Activated naive CD8-positive, alpha-beta T cell treated with anti-CD3 and anti-CD28 coated beads, Interleukin-2, amount 50 U/mL, for 24 hours (primary cell): ENCODE results near the gene CDH16.
"Not testable (repeated sequence)": the region's sequence is repeated elsewhere in the genome, so short reads cannot be mapped to it uniquely, and the experiment has no call there.

Experiments used
- ATAC-seq: fragments of 150-1000 bp; cut with Tn5 transposase; one replicate; pipeline ENCODE4 v1.10.0; 2021
- DNase-seq: peaks from one replicate; pipeline ENCODE4 v3.0.0; 2021
- H3K27ac Mint-ChIP-seq: one replicate; pipeline ENCODE4 v1.8.0; 2021; ENCODE audit warnings: mild to moderate bottlenecking, mixed read lengths
- H3K27me3 Mint-ChIP-seq: one replicate; pipeline ENCODE4 v1.8.0; 2021; ENCODE audit warnings: mixed read lengths
- H3K36me3 Mint-ChIP-seq: one replicate; pipeline ENCODE4 v1.8.0; 2021; ENCODE audit warnings: low read depth, mixed read lengths
- H3K4me1 Mint-ChIP-seq: one replicate; pipeline ENCODE4 v1.8.0; 2021; ENCODE audit warnings: mixed read lengths
- H3K4me3 Mint-ChIP-seq: one replicate; pipeline ENCODE4 v1.8.0; 2021; ENCODE audit warnings: mild to moderate bottlenecking, moderate library complexity, mixed read lengths
- H3K9me3 Mint-ChIP-seq: one replicate; pipeline ENCODE4 v1.8.0; 2021; ENCODE audit warnings: mixed read lengths

The CDH16 gene

DNA sequence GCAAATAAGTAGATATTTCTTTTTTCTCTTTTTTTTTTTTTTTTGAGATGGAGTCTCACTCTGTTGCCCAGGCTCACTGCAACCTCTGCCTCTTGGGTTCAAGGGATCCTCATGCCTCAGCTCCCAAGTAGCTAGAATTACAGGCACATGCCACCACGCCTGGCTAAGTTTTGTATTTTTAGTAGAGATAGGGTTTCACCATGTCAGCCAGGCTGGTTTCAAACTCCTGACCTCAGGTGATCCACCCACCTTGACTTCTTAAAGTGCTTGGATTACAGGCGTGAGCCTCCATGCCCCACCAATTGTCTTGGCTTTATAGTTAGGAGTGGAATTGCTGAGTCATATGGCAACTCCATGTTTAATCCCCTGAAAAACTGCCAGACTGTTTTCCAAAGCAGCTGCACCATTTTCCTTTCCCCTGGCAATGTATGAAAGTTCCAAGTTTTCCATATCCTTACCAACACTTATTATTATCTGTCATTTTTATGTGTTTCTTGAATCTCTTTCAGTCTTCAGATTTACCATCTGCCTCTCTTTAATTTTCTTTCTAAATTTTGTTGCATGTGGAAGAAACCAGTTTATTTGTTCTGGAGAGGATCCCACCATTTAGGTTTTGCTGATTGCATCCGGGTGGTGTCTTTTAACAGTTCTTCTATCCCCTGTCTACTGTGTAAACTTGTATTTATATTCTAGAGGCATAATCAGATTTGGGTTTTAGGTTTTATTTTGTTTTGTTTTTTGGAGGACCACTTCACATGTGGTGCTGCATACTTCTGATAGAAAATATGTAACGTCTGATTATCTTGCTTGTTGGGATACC is 32.5 kb upstream of the CDH16 start:
- no peak overlapping the region for H3K4me3 Mint-ChIP-seq
- no peak for ATAC-seq

DNA sequence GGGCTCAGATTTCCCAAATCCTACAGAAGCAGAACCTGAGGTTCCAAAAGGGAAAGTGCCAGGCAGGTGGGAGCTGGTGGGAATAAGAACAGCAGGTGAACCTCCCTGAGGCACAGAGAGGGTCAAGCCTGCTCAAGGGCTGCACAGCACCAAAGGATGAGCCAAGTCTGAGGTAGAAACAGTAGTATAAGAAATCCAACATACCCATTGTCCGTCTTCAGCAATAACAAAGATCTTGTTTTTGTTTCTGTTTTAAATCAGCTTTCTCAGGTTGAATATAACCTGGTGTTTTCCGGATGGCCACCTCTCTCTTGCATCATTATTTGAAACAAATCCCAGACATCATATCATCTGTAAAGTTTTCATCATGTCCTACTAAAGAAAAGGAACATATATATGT is 31.8 kb upstream of the CDH16 start:
- H3K36me3 Mint-ChIP-seq, result no peaks in the 10 kb centered on the region
- peaks cover 51% of the 10 kb centered on the region for H3K27me3 Mint-ChIP-seq
- H3K4me3 Mint-ChIP-seq, result no peak overlapping the region

More for the DNA sequence above, 32.5 kb upstream of the CDH16 start:
- H3K27ac Mint-ChIP-seq, result no peak overlapping the region
- no peaks in the 10 kb centered on the region for H3K36me3 Mint-ChIP-seq
- DNase-seq, result no peak
- H3K9me3 Mint-ChIP-seq, result no peaks in the 10 kb centered on the region
- H3K4me1 Mint-ChIP-seq, result peaks cover 22% of the 10 kb centered on the region
- peaks cover 51% of the 10 kb centered on the region for H3K27me3 Mint-ChIP-seq

DNA sequence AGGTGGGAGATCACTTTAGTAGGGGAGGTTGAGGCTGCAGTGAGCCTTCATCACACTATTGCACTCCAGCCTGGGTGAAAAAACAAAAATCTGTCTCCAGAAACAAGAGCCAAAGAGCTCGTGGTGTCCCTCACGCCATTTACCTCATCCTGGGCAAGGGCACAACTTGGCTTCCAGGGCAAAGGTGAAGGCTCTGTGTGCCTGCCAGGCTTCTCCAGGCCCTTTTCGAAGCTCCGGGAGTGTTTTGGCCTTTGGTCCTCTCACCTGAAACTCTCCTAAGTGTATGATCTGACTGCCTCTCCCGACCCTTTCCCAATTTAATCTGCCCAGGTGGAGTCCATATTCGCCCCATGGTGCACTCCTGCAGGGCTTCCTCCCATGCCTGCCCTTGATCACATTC is 30.8 kb upstream of the CDH16 start:
- H3K36me3 Mint-ChIP-seq, result no peaks in the 10 kb centered on the region

More for the DNA sequence above, 31.8 kb upstream of the CDH16 start:
- no peak overlapping the region for H3K27ac Mint-ChIP-seq
- H3K9me3 Mint-ChIP-seq, result no peaks in the 10 kb centered on the region
- DNase-seq (no peak), ATAC-seq (no peak)
- H3K4me1 Mint-ChIP-seq, result peaks cover 22% of the 10 kb centered on the region

DNA sequence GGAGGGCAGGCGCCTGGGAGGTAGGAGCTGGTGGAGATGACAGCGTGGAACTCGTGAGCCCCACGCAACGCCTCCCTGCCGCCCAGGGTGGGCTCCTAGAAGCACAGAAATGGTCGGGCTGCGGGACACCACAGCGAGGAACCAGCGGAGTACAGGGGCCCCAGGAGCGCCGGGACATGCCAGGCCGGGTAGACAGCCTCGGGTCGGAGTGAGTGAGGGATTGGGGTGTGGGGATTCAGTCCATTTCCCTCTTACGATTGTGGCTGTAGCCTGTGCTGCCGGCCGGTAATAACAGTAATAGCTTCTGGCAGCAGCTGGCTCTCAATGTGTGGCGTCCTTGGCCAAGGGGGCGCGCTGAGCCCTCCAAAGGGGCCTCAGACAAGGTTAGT is 30.1 kb upstream of the CDH16 start:
- H3K4me1 Mint-ChIP-seq, result peaks cover 22% of the 10 kb centered on the region
- H3K36me3 Mint-ChIP-seq, result no peaks in the 10 kb centered on the region
- H3K27me3 Mint-ChIP-seq, result peaks cover 48% of the 10 kb centered on the region
- no peak overlapping the region for H3K27ac Mint-ChIP-seq
- no peak overlapping the region for H3K4me3 Mint-ChIP-seq
- DNase-seq (no peak), ATAC-seq (peak; percentile 2)
- no peaks in the 10 kb centered on the region for H3K9me3 Mint-ChIP-seq

More for the DNA sequence above, 30.8 kb upstream of the CDH16 start:
- Mint-ChIP-seq H3K27ac (no peak overlapping the region), H3K4me3 (no peak overlapping the region), H3K4me1 (peaks cover 22% of the 10 kb centered on the region), H3K27me3 (peaks cover 51% of the 10 kb centered on the region), H3K9me3 (no peaks in the 10 kb centered on the region)
- ATAC-seq, result no peak
- no peak for DNase-seq

DNA sequence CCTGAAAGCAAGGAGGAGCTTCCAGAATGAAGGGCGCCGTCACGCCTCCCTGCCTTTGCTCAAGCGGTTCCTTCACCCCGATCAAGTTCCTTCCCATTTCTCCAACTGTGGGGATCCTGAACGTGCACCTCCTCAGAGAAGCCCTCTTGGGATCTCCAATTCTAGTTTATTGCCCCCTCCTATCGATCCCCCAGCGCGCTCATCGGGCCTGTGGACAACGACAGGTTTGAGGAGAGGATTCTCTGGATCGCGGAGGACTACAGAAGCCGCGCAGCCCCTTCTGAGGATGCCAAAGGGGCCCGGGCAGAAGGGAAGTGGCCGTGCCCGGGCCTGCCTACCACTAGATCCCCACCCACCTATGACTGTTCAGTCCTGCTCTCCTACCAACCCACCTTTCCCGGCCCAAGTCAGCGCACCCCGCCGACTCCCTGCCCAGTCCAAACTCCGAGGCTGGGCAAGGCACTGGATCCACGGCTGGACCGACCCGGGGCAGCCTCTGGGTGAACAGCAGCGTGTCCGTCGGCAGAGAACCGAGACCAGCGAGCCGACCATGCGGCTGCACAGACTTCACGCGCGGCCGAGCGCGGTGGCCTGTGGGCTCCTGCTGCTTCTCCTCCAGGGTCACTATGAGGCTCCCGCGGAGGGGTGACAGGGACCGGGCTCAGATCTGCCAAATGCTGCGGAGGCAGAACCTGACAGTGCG is 29.6 kb upstream of the CDH16 start:
- ATAC-seq (peak; percentile 7), DNase-seq (peak; percentile 21)
- Mint-ChIP-seq H3K36me3 (no peaks in the 10 kb centered on the region), H3K9me3 (no peaks in the 10 kb centered on the region), H3K4me3 (peak overlapping the region; percentile 78), H3K4me1 (peaks cover 22% of the 10 kb centered on the region), H3K27ac (no peak overlapping the region), H3K27me3 (peaks cover 43% of the 10 kb centered on the region)

DNA sequence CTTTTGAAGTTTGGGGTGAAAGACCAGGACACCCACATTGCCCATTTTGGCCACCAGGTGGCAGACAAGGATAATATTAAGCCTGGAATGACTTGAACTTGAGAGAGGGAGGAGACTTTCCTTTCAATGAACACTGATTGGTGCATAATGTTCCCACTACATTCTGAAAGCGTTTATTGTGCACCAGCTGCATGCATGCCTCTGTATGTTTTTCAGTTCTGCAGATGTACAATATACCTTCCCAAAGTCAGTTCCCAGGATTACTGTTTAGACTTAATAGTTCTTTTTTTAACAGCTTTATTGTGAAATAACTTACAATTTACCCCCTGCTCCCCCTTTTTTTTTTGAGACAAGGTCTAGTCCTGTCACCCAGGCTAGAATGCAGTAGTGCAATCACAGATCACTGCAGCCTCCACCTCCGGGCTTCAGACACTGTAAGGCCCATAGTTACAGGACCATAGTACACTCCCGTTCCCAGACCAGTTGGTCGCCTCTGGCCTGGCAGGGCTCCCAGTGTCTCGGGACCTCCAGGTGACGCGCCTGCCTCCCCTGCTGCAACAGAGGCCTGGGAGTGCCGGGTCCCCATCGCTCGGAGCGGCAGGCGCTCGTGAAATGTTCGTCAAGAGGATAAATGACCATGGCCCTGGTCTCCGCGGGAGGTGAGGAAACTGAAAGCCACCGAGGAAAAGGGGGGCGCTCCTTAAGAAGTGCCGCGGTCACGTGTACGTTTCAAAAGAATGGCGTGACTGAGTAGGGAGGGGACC is 28.8 kb upstream of the CDH16 start:
- Mint-ChIP-seq H3K4me1 (peaks cover 22% of the 10 kb centered on the region), H3K36me3 (no peaks in the 10 kb centered on the region), H3K9me3 (no peaks in the 10 kb centered on the region), H3K27me3 (peaks cover 38% of the 10 kb centered on the region), H3K4me3 (peak overlapping the region; percentile 78), H3K27ac (no peak overlapping the region)
- peak; percentile 80 for ATAC-seq
- peak; percentile 87 for DNase-seq

DNA sequence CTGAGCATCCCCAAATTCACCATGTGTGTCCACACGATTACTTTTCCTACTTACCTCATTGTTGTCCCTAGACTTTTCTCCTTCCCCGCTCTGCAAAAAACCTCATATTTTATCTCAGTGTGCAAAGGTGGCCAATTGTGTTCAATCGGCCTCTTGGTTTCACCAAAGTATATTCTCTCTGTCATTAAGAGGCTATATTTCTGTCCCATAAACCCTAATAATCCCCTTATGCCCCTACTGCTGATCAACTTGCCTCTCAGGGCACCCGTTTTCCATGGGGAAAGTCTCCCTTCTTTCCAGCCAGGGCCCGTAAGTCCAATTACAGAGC is 28.3 kb upstream of the CDH16 start:
- ATAC-seq (no peak), DNase-seq (no peak)
- Mint-ChIP-seq H3K27ac (no peak overlapping the region), H3K4me3 (no peak overlapping the region), H3K4me1 (peaks cover 22% of the 10 kb centered on the region), H3K36me3 (peaks cover 5% of the 10 kb centered on the region), H3K9me3 (no peaks in the 10 kb centered on the region), H3K27me3 (peaks cover 36% of the 10 kb centered on the region)

DNA sequence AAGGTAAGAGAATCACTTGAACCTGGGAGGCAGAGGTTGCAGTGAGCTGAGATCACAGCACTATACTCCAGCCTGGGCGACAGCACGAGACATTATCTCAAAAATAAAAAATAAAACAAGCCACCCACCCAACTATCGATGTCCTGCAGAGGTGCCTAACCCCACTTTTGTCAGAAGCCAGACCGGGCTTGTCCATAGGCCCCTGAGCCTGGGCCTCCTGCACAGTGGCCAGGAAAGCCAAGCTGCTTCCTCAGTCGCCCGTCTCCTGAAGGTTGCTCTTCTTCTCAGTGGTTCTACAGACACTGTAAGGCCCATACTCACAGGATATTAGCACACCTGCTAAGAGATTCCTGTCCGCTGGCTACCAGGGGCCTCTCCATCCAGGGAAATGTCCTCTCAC is 27.9 kb upstream of the CDH16 start:
- Mint-ChIP-seq H3K4me3 (no peak overlapping the region), H3K4me1 (peaks cover 22% of the 10 kb centered on the region), H3K9me3 (no peaks in the 10 kb centered on the region), H3K27me3 (peaks cover 32% of the 10 kb centered on the region), H3K27ac (no peak overlapping the region), H3K36me3 (peaks cover 7% of the 10 kb centered on the region)
- ATAC-seq (no peak), DNase-seq (no peak)

DNA sequence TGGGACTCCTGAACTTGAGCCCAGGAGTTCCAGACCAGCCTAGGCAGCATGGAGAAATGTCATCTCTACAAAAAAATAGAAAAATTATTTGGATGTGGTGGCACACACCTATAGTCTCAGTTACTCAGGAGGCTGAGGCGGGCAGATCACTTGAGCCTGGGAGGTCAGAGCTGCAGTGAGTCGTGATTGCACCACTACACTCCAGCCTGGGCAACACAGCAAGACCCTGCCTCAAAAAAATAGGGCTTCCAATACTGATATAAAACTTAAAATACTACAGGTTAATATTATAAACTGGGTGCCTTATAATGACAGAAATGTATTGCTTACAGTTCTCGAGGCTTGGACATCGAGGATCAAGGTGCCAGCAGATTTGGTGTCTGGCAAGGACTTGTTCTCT is 27.3 kb upstream of the CDH16 start:
- H3K9me3 Mint-ChIP-seq, result no peaks in the 10 kb centered on the region
- H3K27ac Mint-ChIP-seq, result no peak overlapping the region
- DNase-seq, result no peak
- H3K4me3 Mint-ChIP-seq, result no peak overlapping the region
- peaks cover 7% of the 10 kb centered on the region for H3K36me3 Mint-ChIP-seq
- ATAC-seq, result no peak
- peaks cover 22% of the 10 kb centered on the region for H3K4me1 Mint-ChIP-seq
- peaks cover 26% of the 10 kb centered on the region for H3K27me3 Mint-ChIP-seq

DNA sequence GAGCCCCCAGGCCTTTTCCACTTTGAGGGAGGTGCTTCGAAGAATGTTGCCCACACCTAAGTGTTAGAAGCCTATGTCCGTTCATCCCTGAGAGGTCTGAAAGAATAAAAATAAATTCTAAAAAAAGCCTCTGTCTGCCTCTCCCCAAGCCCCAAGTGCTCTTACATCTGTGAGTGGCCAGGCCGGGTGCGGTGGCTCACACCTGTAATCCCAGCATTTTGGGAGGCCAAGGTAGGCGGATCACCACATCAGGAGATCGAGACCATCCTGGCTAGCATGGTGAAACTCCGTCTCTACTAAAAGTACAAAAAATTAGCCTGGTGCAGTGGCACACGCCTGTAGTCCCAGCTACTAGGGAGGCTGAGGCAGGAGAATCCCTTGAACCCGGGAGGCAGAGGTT is 26.3 kb upstream of the CDH16 start:
- not testable (repeated sequence) for H3K36me3 Mint-ChIP-seq

DNA sequence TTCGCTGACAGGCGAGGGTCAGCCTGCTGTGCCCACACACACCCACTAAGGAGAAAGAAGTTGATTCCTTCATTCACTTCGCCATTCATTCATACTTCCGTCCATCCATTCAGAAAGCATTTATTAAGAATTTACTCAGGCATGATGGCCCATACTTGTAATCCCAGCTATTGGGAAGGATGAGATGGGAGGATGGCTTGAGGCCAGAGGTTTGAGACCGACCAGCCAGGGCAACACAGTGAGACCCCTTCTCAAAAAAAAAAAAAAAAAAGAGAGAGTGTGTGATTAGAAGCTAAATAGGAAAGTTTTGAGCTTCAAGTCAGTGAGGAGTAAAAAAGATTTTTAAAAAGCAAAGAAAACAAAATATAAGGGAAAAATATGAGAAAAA is 25.4 kb upstream of the CDH16 start:
- H3K9me3 Mint-ChIP-seq, result no peaks in the 10 kb centered on the region
- no peak overlapping the region for H3K27ac Mint-ChIP-seq
- ATAC-seq, result no peak
- H3K36me3 Mint-ChIP-seq, result peaks cover 7% of the 10 kb centered on the region
- H3K4me3 Mint-ChIP-seq, result no peak overlapping the region
- H3K4me1 Mint-ChIP-seq, result peaks cover 15% of the 10 kb centered on the region
- DNase-seq, result no peak
- H3K27me3 Mint-ChIP-seq, result peaks cover 12% of the 10 kb centered on the region

More for the DNA sequence above, 26.3 kb upstream of the CDH16 start:
- not testable (repeated sequence) for H3K9me3 Mint-ChIP-seq, H3K4me3 Mint-ChIP-seq, ATAC-seq, DNase-seq, H3K27ac Mint-ChIP-seq
- peaks cover 17% of the 10 kb centered on the region for H3K4me1 Mint-ChIP-seq
- peaks cover 21% of the 10 kb centered on the region for H3K27me3 Mint-ChIP-seq

DNA sequence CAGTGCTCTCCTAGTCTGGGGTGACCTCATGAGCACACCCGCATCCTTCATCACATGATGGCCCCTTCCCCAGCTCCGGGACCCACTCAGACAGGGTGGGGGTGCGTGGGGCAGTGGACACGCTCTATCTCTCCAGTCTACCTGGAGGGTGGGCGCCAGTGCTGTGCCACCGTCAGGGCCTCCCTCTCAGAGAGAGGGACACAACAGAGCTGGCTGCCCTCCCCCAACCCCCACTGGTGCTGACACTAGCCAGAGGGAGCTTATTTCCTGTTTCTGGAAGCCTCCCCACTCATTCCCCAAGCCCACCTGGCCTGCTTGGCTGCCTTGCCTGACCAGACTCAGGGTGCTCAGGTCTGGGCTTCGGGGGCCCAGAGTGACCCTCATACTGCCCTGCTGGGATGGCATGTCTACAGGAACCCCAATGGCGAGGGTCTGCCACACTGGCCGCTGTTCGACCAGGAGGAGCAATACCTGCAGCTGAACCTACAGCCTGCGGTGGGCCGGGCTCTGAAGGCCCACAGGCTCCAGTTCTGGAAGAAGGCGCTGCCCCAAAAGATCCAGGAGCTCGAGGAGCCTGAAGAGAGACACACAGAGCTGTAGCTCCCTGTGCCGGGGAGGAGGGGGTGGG is 24.9 kb upstream of the CDH16 start:
- Mint-ChIP-seq H3K9me3 (no peaks in the 10 kb centered on the region), H3K4me1 (peaks cover 12% of the 10 kb centered on the region), H3K36me3 (peaks cover 7% of the 10 kb centered on the region), H3K27ac (no peak overlapping the region), H3K27me3 (peaks cover 8% of the 10 kb centered on the region), H3K4me3 (no peak overlapping the region)
- DNase-seq (no peak), ATAC-seq (no peak)

DNA sequence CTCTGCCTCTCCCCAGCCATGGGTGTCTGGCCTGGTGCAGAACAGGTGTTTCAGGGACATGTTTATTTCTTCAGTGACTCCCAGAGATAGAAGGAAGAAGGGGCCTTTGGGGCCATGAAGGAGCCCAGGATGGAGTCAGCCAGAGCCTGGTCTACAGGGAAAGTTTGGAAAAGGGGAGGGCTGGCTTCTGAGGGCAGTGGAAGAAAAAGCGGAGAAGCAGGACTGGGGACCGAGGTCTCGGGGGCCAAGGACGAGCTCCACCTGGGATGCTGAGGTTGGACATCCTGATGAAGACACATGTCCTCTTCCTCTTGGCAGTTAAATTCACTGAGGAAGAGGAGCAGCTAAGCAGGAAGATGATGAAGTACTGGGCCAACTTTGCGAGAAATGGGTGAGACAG is 24.3 kb upstream of the CDH16 start:
- Mint-ChIP-seq H3K4me3 (no peak overlapping the region), H3K9me3 (no peaks in the 10 kb centered on the region), H3K4me1 (peaks cover 7% of the 10 kb centered on the region), H3K27ac (no peak overlapping the region), H3K27me3 (peaks cover 2% of the 10 kb centered on the region), H3K36me3 (peaks cover 7% of the 10 kb centered on the region)
- no peak for ATAC-seq
- no peak for DNase-seq

DNA sequence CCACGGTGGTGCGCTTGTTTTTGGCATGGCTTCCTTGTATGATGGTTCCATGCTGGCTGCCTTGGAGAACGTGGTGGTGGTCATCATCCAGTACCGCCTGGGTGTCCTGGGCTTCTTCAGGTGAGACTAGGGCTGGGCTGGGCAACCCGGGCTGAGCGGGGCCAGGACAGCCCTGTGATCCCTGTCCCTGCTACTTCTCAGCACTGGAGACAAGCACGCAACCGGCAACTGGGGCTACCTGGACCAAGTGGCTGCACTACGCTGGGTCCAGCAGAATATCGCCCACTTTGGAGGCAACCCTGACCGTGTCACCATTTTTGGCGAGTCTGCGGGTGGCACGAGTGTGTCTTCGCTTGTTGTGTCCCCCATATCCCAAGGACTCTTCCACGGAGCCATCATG is 21.6 kb upstream of the CDH16 start:
- no peaks in the 10 kb centered on the region for H3K9me3 Mint-ChIP-seq
- DNase-seq, result no peak
- H3K27me3 Mint-ChIP-seq, result no peaks in the 10 kb centered on the region
- H3K36me3 Mint-ChIP-seq, result peaks cover 10% of the 10 kb centered on the region
- H3K4me3 Mint-ChIP-seq, result no peak overlapping the region
- H3K27ac Mint-ChIP-seq, result no peak overlapping the region
- peaks cover 22% of the 10 kb centered on the region for H3K4me1 Mint-ChIP-seq
- no peak for ATAC-seq
